AG04450 (cell line): ENCODE measurements around the gene NEK8. TPM values are rescaled to one million over a fixed set of nuclear protein-coding genes. Genes with fewer than 3 reads are reported as not detected.

Experiments used
- CTCF ChIA-PET: fragments of 300-600, 350-600 bp; formaldehyde crosslinking; extraction: SDS; loops from one replicate; lab custom pipeline; 2022; ENCODE audit warnings: antibody characterized with exemption, inconsistent platforms; lab: Charles Lee
- POLR2A ChIA-PET: fragments of 350-600 bp; formaldehyde crosslinking; extraction: SDS; loops from one replicate; lab custom pipeline; 2021; ENCODE audit warnings: antibody characterized with exemption, inconsistent platforms; lab: Yijun Ruan, JAX
- DNase-seq: peaks from one replicate; pipeline ENCODE4 v3.0.0-alpha.2; 2011; ENCODE audit warnings: low read depth, low spot score
- H3K27ac ChIP-seq: one replicate; pipeline ENCODE4 v1.5.1; 2012; ENCODE audit warnings: low read depth, low read length, control low read depth
- H3K27me3 ChIP-seq: one replicate; pipeline ENCODE4 v1.6.0; 2012; ENCODE audit warnings: low read length; ENCODE audit not compliant: control insufficient read depth, insufficient read depth
- H3K4me3 ChIP-seq: 2 replicates; pipeline ENCODE4 v1.5.1; 2011; ENCODE audit warnings: mild to moderate bottlenecking, low read depth, low read length, control low read depth
- H3K9me3 ChIP-seq: 2 replicates; pipeline ENCODE4 v1.5.1; 2012; ENCODE audit warnings: low read length; ENCODE audit not compliant: control insufficient read depth, insufficient read depth
- polyA plus RNA-seq: library from polyadenylated mRNA; depleted of rRNA; stranded (reverse); fragments of >200 nt; gene quantifications from 2 replicates; pipeline ENCODE4 v1.2.3, GENCODE V29; 2011
- TF ChIP-seq, protein P1 (sequence below): IDR thresholded peaks from 2 replicates; pipeline ENCODE4 v1.5.1; 2011; ENCODE audit warnings: low read depth, low read length, control low read depth, inconsistent platforms

NEK8 gene
- polyA plus RNA-seq, 1 experiment: 2.5 TPM

DNA sequence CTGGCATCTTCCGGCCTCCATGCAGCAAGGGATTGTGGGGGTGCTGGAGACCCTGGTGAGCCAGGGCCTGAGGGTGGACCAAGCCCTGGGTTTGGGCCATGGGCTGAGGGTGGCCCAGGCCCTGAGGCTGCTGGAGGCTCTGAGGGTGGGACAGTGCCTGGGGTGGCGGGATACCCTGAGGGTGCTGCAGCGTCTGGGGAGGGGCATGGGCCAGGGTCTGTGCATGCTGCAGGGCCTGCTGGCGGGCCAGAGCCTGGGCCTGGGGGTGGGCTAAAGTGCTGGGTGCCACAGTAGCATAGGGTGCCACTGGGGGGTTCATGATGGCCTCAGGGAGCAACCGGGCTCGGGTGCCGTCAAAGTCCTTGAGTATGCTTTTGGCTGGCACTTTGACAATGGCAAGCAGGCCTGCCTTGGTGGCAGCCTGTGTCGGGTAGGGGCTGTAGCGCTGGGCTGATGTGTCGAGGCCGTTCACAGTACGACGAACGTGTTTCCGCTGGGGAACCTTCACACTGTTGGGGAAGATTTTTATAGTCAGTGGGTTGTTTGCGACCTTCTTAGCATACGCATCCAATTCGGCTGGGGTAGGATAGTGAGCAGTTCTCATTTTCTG lies 30.8 kb downstream of the NEK8 start:
- ChIA-PET POLR2A (no interaction called here), CTCF (interaction anchor here (6.4 kb wide), 1 partner anchor 7 kb away, joined by 100 read pairs; no protein-coding TSS in a partner anchor)
- DNase-seq: no peak
- no peaks in the 10 kb centered on the region for H3K9me3 ChIP-seq
- TF ChIP-seq, protein P1, sequence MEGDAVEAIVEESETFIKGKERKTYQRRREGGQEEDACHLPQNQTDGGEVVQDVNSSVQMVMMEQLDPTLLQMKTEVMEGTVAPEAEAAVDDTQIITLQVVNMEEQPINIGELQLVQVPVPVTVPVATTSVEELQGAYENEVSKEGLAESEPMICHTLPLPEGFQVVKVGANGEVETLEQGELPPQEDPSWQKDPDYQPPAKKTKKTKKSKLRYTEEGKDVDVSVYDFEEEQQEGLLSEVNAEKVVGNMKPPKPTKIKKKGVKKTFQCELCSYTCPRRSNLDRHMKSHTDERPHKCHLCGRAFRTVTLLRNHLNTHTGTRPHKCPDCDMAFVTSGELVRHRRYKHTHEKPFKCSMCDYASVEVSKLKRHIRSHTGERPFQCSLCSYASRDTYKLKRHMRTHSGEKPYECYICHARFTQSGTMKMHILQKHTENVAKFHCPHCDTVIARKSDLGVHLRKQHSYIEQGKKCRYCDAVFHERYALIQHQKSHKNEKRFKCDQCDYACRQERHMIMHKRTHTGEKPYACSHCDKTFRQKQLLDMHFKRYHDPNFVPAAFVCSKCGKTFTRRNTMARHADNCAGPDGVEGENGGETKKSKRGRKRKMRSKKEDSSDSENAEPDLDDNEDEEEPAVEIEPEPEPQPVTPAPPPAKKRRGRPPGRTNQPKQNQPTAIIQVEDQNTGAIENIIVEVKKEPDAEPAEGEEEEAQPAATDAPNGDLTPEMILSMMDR: no peak
- H3K27ac ChIP-seq: no peak overlapping the region
- no peak overlapping the region for H3K4me3 ChIP-seq
- H3K27me3 ChIP-seq: no peaks in the 10 kb centered on the region

DNA sequence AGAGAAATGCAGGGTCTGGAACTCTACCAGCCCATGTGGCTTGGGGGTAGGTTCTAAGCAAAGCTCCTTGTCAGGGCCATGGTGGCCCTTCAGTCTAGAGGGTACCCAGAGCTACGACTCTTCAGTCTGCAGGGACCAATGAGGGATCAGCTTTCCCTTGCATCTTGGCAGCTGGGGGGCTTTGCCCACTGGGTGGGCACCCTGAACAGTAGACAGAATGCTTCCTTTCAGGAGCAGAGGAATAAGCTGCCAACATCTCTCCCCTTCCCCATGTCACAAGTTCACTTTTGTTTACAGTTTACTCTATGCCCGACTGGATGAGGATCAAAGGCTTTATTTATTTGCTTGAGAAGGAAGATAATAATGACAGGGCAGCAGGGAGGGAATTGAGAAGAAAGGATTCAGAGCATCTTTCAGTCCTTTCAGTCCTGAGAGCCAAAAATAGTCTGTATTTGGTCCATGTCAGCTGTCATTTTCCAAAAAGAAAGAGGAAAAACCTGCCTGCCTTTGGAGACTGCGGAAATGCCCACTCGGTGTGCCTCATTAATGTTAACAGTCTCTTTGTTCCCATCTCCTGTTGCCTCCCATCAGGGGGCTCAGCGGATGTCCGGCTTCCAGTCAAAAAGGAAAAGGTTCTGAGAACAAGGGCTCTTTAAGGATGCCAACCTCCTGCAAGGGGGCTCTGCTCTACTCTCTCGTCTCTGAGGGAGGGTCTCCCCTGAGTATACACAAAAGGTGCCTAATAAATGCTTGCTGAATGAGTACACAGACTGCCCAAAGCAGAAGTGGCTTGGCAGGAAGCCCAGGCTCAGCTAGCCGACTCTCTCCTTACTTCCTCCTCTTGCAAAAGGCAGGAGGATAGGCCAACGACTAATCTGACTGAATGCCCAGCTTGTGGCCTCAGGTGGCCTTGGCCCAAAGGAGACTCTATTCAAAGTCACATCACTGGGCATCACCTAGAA lies 32.3 kb downstream of the NEK8 start:
- Histone ChIP-seq H3K9me3 (no peaks in the 10 kb centered on the region), H3K27me3 (no peaks in the 10 kb centered on the region), H3K4me3 (no peak overlapping the region), H3K27ac (no peak overlapping the region)
- TF ChIP-seq, protein P1: no peak
- ChIA-PET POLR2A (interaction anchor here (0.6 to 1.0 kb wide), 3 partner anchors 34 to 194 kb away, joined by 3 to 10 read pairs (median 3); partner anchors contain the start of gene PHF12), CTCF (interaction anchor here (0.6 to 6.4 kb wide), 6 partner anchors 9 to 212 kb away, joined by 3 to 100 read pairs (median 4); no protein-coding TSS in a partner anchor)
- DNase-seq: no peak

DNA sequence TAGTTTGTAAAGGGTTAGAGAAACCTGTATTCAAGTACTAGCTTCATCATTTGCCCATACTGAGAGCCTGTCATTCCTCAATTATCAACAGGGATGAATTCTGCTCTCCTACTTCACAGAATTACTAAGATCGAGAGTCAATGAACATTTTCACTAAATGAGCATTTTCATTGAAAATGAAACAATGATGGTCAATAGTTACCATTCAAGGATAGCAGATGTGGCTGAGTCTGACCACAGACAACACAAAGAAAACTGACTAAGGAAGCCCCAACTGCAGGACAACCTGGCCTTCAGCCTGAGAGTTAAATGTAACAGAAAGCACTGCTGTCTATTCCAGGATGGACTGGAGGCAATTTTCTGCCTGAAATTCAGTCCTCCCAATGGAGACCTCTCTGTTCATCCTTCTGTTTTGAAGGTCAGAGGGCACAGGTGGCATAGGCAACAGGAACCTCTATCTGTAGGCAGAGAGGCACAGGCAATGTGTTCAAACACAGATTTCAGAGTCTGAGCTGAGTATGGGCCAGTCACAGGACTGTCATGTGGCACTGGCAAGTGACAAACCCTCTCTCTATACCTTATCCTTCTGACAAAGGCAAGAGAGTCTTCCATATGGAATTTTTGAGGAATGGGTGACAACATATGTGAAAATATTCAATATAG lies 34.7 kb downstream of the NEK8 start:
- Histone ChIP-seq H3K4me3 (no peak overlapping the region), H3K27me3 (no peaks in the 10 kb centered on the region), H3K27ac (no peak overlapping the region), H3K9me3 (no peaks in the 10 kb centered on the region)
- TF ChIP-seq, protein P1: no peak
- ChIA-PET CTCF (interaction anchor here (0.6 to 6.4 kb wide), 65 partner anchors 11 to 353 kb away, joined by 3 to 100 read pairs (median 7); partner anchors contain the start of genes FAM222B, FLOT2, NEK8 and PHF12), POLR2A (interaction anchor here (0.6 to 1.5 kb wide), 7 partner anchors 20 to 187 kb away, joined by 3 to 9 read pairs (median 5); partner anchors contain the start of genes NEK8 and TRAF4)
- DNase-seq: no peak

DNA sequence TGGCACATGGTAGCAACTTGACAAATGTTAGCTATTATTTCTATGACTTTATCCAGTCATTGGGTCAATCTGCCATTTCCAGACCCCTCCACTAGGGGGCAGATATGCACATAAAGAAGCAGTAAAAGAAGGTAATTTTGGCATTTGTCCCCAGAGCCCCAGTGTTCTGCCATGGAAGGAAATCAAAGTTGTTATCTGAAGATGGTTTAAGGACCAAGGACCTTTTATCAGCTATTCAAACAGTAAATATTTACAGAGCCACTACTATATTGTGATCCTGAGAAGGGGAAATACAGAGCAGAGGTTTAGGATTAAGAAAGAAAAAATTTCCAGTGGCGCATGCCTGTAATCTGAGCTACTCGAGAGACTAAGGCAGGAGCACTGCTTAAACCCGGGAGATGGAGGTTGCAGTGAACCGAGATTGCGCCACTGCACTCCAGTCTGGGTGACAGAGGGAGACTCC lies 35.2 kb downstream of the NEK8 start:
- POLR2A ChIA-PET: interaction anchor here (0.6 to 1.5 kb wide), 7 partner anchors 21 to 186 kb away, joined by 3 to 9 read pairs (median 5); partner anchors contain the start of genes NEK8 and TRAF4

More for the DNA sequence above, 35.2 kb downstream of the NEK8 start:
- Histone ChIP-seq H3K27me3 (no peaks in the 10 kb centered on the region), H3K4me3 (no peak overlapping the region), H3K9me3 (no peaks in the 10 kb centered on the region), H3K27ac (no peak overlapping the region)
- TF ChIP-seq, protein P1: peak; percentile 89
- DNase-seq: peak; percentile 51
- CTCF ChIA-PET: interaction anchor here (0.6 to 6.4 kb wide), 66 partner anchors 10 to 352 kb away, joined by 3 to 100 read pairs (median 7); partner anchors contain the start of genes FAM222B, FLOT2, NEK8 and PHF12
